Fibroblast of skin of left biceps (primary cell): Measurements from ENCODE around the gene KDM7A.
"Not testable (repeated sequence)": the region's sequence is repeated elsewhere in the genome, so short reads cannot be mapped to it uniquely, and the experiment has no call there.

Experiments used
- DNase-seq, 2 experiments: peaks; one replicate each; pipeline ENCODE4 v3.0.0-alpha.2; 2013; ENCODE audit warnings: low read depth in 2 of 2

KDM7A gene

GRCh38 chr7:140160308-140160707 is 16.5 kb downstream of the KDM7A start:
- no peak for DNase-seq

- peak; percentile 13 to 23 for DNase-seq
Measured at GRCh38 chr7:140159497-140159896, 17.3 kb downstream of the KDM7A start.

- DNase-seq = no peak
Measured at GRCh38 chr7:140156460-140157080, 20.2 kb downstream of the KDM7A start.

- DNase-seq = no peak
Measured at GRCh38 chr7:140155428-140155827, 21.4 kb downstream of the KDM7A start.

- DNase-seq = no peak
Measured at GRCh38 chr7:140153666-140154161, 23.1 kb downstream of the KDM7A start.

- no peak for DNase-seq
Measured at GRCh38 chr7:140146574-140146973, 30.2 kb downstream of the KDM7A start.

GRCh38 chr7:140145709-140146108 is 31.1 kb downstream of the KDM7A start:
- DNase-seq = no peak

- no peak for DNase-seq
Measured at GRCh38 chr7:140144821-140145220, 32.0 kb downstream of the KDM7A start.

GRCh38 chr7:140143997-140144396 is 32.8 kb downstream of the KDM7A start:
- no peak for DNase-seq

- no peak for DNase-seq
Measured at GRCh38 chr7:140142031-140142430, 34.8 kb downstream of the KDM7A start.

GRCh38 chr7:140141256-140141655 is 35.5 kb downstream of the KDM7A start:
- no peak for DNase-seq

- no peak for DNase-seq
Measured at GRCh38 chr7:140137078-140137477, 39.7 kb downstream of the KDM7A start.

GRCh38 chr7:140136073-140136472 is 40.7 kb downstream of the KDM7A start:
- DNase-seq = no peak

GRCh38 chr7:140134039-140134438 is 42.7 kb downstream of the KDM7A start:
- no peak for DNase-seq

GRCh38 chr7:140127360-140128127 is 49.2 kb downstream of the KDM7A start:
- no peak for DNase-seq

GRCh38 chr7:140126435-140127034 is 50.2 kb downstream of the KDM7A start:
- no peak for DNase-seq

- DNase-seq = no peak
Measured at GRCh38 chr7:140122965-140123364, 53.8 kb downstream of the KDM7A start.

- DNase-seq = no peak
Measured at GRCh38 chr7:140121326-140121725, 55.5 kb downstream of the KDM7A start.

GRCh38 chr7:140114817-140115216 is 62.0 kb downstream of the KDM7A start:
- not testable (repeated sequence) for DNase-seq

- not testable (repeated sequence) for DNase-seq
Measured at GRCh38 chr7:140108777-140109176, 68.0 kb downstream of the KDM7A start.

- no peak for DNase-seq
Measured at GRCh38 chr7:140096459-140096858, 80.3 kb downstream of the KDM7A start.

GRCh38 chr7:140093375-140093774 is 83.4 kb downstream of the KDM7A start:
- DNase-seq = no peak

GRCh38 chr7:140085447-140085846 is 91.3 kb downstream of the KDM7A start:
- DNase-seq = no peak
